ENCODE data around the gene IGSF21. TPM values are rescaled to one million over a fixed set of nuclear protein-coding genes. Genes with fewer than 3 reads are reported as not detected.

IGSF21 gene
- total and polyA plus RNA-seq, 10 of the 15 experiments (the other 5 are each of a cell fraction or from before 2014, with no cell fraction given), result 0.03 to 0.49 TPM; not detected in 8

DNA sequence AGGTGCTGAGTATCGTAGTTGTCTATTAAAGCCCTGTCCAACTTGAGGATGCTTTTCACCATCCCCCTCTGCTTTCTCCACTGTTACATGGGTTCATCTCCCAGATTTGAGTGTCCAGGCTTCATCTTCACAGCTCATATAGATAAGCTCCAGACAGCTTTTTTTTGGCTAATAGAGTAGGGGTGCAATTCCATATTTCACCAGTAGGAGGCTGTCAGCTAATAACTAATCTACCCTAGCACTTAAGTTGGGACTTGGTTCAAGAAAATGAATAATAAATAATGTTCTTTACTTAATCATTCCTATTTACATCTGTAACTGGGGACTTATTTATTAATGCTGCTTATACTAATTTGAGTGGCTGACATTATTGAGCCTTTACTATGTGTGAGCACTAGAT lies 124.5 kb downstream of the IGSF21 start:
- FAIRE-seq (no peak), DNase-seq (ENCODE audit: low read depth, low spot score) (no peak), ATAC-seq (no peak)
- H3K9ac ChIP-seq (ENCODE audit: control insufficient read depth, insufficient read depth, low read length), result no peak overlapping the region
- ChIA-PET CTCF (no interaction called here), SMC1A (ENCODE audit: uncharacterized antibody, unreplicated experiment) (interaction anchor here (1.5 kb wide), 1 partner anchor 70 kb away, joined by 5 read pairs; no protein-coding TSS in a partner anchor), RAD21 (ENCODE audit: unreplicated experiment) (no interaction called here), POLR2A (no interaction called here)
- no peak for TF ChIP-seq MTA2 (IDR thresholded peaks at IDR 0.05; ENCODE audit: low read depth)
- TF ChIP-seq, protein P1, sequence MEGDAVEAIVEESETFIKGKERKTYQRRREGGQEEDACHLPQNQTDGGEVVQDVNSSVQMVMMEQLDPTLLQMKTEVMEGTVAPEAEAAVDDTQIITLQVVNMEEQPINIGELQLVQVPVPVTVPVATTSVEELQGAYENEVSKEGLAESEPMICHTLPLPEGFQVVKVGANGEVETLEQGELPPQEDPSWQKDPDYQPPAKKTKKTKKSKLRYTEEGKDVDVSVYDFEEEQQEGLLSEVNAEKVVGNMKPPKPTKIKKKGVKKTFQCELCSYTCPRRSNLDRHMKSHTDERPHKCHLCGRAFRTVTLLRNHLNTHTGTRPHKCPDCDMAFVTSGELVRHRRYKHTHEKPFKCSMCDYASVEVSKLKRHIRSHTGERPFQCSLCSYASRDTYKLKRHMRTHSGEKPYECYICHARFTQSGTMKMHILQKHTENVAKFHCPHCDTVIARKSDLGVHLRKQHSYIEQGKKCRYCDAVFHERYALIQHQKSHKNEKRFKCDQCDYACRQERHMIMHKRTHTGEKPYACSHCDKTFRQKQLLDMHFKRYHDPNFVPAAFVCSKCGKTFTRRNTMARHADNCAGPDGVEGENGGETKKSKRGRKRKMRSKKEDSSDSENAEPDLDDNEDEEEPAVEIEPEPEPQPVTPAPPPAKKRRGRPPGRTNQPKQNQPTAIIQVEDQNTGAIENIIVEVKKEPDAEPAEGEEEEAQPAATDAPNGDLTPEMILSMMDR (IDR thresholded peaks at IDR 0.05 in 2 of 3, conservative IDR thresholded peaks at IDR 0.05 in 1 of 3; ENCODE audit: control insufficient read depth in 2 of 3, extremely low read depth in 1 of 3, insufficient read depth in 1 of 3, low read depth in 3 of 3, low read length in 3 of 3), result peak in 2 of 3 experiments; percentile 27 to 35; a peak in 2 of 6 replicates
- in situ Hi-C loops (cut with MboI) (no loop called here), intact Hi-C loops (cut with micrococcal nuclease; ENCODE audit: unreplicated experiment) (no loop called here)
- H3K4me2 ChIP-seq (ENCODE audit: control insufficient read depth, insufficient read depth), result no peak overlapping the region
- no peaks in the 10 kb centered on the region; a peak in 1 of 4 replicates for H3K27me3 ChIP-seq (replicated peaks in 1 of 2; ENCODE audit: control insufficient read depth in 2 of 2, insufficient read depth in 2 of 2, low read length in 1 of 2)
- no peaks in the 10 kb centered on the region for H3K4me1 ChIP-seq (ENCODE audit: control insufficient read depth, insufficient read depth, low read length)
- no peak overlapping the region for H3K27ac ChIP-seq (ENCODE audit: control insufficient read depth, insufficient read depth)
- H3K36me3 ChIP-seq (ENCODE audit: control insufficient read depth in 2 of 2, insufficient read depth in 2 of 2, low read length in 1 of 2), result no peaks in the 10 kb centered on the region
- no peak overlapping the region for H3K4me3 ChIP-seq
- H2AFZ ChIP-seq (ENCODE audit: control insufficient read depth, low read depth, low read length), result no peak overlapping the region
- BruUV-seq (replicated peaks), result no TSS peak
- H3K79me2 ChIP-seq (ENCODE audit: control insufficient read depth, insufficient read depth, low read length), result no peaks in the 10 kb centered on the region
- WGBS (ENCODE audit: insufficient coverage, insufficient replicate concordance, low lambda C conversion rate, missing lambda C conversion rate), result 92% methylated on average over 1 of the region's 1 CpG
- no peaks in the 10 kb centered on the region for H4K20me1 ChIP-seq (ENCODE audit: control insufficient read depth, insufficient read depth)
- H3K9me3 ChIP-seq (replicated peaks; ENCODE audit: control insufficient read depth, insufficient read depth, low read length), result peaks cover 5% of the 10 kb centered on the region

DNA sequence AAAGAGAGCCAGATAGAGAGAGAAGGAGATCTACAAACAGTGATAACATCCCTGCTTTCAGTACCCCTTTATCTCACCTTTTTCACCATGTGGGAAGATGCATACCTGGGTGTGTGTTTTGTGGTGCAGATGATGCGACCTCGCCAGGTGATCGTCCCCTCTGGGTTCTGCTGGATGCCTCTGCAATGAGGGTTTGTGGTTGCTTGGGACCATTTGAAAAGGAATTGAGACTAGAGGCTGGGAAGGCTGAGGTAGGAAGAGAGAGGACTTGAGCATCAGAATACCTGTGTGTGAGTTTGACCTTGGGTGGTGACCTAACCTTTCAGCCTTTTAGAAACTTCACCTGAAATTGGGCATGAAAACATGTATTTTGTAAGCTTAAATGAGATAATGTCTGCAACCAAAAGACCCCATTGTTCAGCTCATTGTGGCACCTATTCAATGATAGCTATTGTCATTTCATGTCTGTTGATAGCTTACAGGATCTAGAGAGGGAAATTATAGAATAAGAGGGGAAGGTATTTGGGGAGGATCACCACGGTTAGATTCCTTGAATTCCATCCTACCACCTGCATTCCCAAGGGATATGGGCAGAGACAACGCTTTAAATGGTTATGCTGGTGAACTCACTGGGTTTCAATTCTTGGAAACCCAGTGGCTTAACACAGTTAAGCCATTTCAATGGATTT lies 125.7 kb downstream of the IGSF21 start:
- Histone ChIP-seq H3K27ac (ENCODE audit: control insufficient read depth, insufficient read depth) (no peak overlapping the region), H3K9ac (ENCODE audit: control insufficient read depth, insufficient read depth, low read length) (no peak overlapping the region), H3K27me3 (replicated peaks in 1 of 2; ENCODE audit: control insufficient read depth in 2 of 2, insufficient read depth in 2 of 2, low read length in 1 of 2) (no peaks in the 10 kb centered on the region; a peak in 1 of 4 replicates), H3K36me3 (ENCODE audit: control insufficient read depth in 2 of 2, insufficient read depth in 2 of 2, low read length in 1 of 2) (no peaks in the 10 kb centered on the region), H3K4me1 (ENCODE audit: control insufficient read depth, insufficient read depth, low read length) (no peaks in the 10 kb centered on the region), H3K79me2 (ENCODE audit: control insufficient read depth, insufficient read depth, low read length) (no peaks in the 10 kb centered on the region), H2AFZ (ENCODE audit: control insufficient read depth, low read depth, low read length) (no peak overlapping the region), H3K4me2 (ENCODE audit: control insufficient read depth, insufficient read depth) (no peak overlapping the region), H3K9me3 (replicated peaks; ENCODE audit: control insufficient read depth, insufficient read depth, low read length) (peaks cover 5% of the 10 kb centered on the region), H4K20me1 (ENCODE audit: control insufficient read depth, insufficient read depth) (no peaks in the 10 kb centered on the region), H3K4me3 (no peak overlapping the region)
- CTCF ChIA-PET, result interaction anchor here (0.7 kb wide), 1 partner anchor 13 kb away, joined by 3 read pairs; no protein-coding TSS in a partner anchor
- SMC1A ChIA-PET (ENCODE audit: uncharacterized antibody, unreplicated experiment), result no interaction called here
- ATAC-seq (no peak), FAIRE-seq (no peak), DNase-seq (ENCODE audit: low read depth, low spot score) (no peak)
- intact Hi-C loops (cut with micrococcal nuclease; ENCODE audit: unreplicated experiment) (no loop called here), in situ Hi-C loops (cut with MboI) (no loop called here)
- POLR2A ChIA-PET, result no interaction called here
- no TSS peak for BruUV-seq (replicated peaks)
- WGBS (ENCODE audit: insufficient coverage, insufficient replicate concordance, low lambda C conversion rate, missing lambda C conversion rate), result 52% methylated on average over 5 of the region's 5 CpGs
- RAD21 ChIA-PET (ENCODE audit: unreplicated experiment), result no interaction called here
- TF ChIP-seq, protein P2, sequence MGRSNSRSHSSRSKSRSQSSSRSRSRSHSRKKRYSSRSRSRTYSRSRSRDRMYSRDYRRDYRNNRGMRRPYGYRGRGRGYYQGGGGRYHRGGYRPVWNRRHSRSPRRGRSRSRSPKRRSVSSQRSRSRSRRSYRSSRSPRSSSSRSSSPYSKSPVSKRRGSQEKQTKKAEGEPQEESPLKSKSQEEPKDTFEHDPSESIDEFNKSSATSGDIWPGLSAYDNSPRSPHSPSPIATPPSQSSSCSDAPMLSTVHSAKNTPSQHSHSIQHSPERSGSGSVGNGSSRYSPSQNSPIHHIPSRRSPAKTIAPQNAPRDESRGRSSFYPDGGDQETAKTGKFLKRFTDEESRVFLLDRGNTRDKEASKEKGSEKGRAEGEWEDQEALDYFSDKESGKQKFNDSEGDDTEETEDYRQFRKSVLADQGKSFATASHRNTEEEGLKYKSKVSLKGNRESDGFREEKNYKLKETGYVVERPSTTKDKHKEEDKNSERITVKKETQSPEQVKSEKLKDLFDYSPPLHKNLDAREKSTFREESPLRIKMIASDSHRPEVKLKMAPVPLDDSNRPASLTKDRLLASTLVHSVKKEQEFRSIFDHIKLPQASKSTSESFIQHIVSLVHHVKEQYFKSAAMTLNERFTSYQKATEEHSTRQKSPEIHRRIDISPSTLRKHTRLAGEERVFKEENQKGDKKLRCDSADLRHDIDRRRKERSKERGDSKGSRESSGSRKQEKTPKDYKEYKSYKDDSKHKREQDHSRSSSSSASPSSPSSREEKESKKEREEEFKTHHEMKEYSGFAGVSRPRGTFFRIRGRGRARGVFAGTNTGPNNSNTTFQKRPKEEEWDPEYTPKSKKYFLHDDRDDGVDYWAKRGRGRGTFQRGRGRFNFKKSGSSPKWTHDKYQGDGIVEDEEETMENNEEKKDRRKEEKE (IDR thresholded peaks at IDR 0.05), result no peak
- TF ChIP-seq LARP7 (IDR thresholded peaks at IDR 0.05) (no peak), IKZF2 (IDR thresholded peaks at IDR 0.05) (no peak), CREM (IDR thresholded peaks at IDR 0.05; ENCODE audit: low read depth) (no peak), ZNF622 (IDR thresholded peaks at IDR 0.05) (no peak), TARDBP (IDR thresholded peaks at IDR 0.05; ENCODE audit: borderline replicate concordance) (no peak)
- TF ChIP-seq, protein P3, sequence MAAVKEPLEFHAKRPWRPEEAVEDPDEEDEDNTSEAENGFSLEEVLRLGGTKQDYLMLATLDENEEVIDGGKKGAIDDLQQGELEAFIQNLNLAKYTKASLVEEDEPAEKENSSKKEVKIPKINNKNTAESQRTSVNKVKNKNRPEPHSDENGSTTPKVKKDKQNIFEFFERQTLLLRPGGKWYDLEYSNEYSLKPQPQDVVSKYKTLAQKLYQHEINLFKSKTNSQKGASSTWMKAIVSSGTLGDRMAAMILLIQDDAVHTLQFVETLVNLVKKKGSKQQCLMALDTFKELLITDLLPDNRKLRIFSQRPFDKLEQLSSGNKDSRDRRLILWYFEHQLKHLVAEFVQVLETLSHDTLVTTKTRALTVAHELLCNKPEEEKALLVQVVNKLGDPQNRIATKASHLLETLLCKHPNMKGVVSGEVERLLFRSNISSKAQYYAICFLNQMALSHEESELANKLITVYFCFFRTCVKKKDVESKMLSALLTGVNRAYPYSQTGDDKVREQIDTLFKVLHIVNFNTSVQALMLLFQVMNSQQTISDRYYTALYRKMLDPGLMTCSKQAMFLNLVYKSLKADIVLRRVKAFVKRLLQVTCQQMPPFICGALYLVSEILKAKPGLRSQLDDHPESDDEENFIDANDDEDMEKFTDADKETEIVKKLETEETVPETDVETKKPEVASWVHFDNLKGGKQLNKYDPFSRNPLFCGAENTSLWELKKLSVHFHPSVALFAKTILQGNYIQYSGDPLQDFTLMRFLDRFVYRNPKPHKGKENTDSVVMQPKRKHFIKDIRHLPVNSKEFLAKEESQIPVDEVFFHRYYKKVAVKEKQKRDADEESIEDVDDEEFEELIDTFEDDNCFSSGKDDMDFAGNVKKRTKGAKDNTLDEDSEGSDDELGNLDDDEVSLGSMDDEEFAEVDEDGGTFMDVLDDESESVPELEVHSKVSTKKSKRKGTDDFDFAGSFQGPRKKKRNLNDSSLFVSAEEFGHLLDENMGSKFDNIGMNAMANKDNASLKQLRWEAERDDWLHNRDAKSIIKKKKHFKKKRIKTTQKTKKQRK (IDR thresholded peaks at IDR 0.05; ENCODE audit: low read depth, low read length), result no peak

Measured in GM12878 (cell line).